Common myeloid progenitor, CD34-positive (primary cell): Measurements from ENCODE around the gene REX1BD. TPM values are rescaled to one million over a fixed set of nuclear protein-coding genes. Genes with fewer than 3 reads are reported as not detected.
"Not testable (repeated sequence)": the region's sequence is repeated elsewhere in the genome, so short reads cannot be mapped to it uniquely, and the experiment has no call there.

ENCODE experiments used
- CTCF ChIA-PET: fragments of 350-600 bp; sonication (Branson Sonifier 250); formaldehyde crosslinking; loops from one replicate; lab custom pipeline; 2021; ENCODE audit warnings: antibody characterized with exemption; lab: Charles Lee
- POLR2A ChIA-PET: fragments of 350-600 bp; sonication (Branson Sonifier 250); formaldehyde crosslinking; loops from one replicate; lab custom pipeline; 2021; ENCODE audit warnings: antibody characterized with exemption; lab: Charles Lee
- DNase-seq, 3 donors: peaks; one replicate each; pipeline versions ENCODE4 v3.0.0 to v3.0.0-alpha.2; 2013
- H3K27ac ChIP-seq, 2 experiments: 1 replicate in 1 of 2; 2 replicates in 1 of 2; pipeline ENCODE4 v1.7.0; 2013; ENCODE audit warnings: inconsistent platforms in 2 of 2, low read length in 2 of 2, mild to moderate bottlenecking in 2 of 2, low read depth in 1 of 2, moderate library complexity in 1 of 2; ENCODE audit not compliant: severe bottlenecking in 2 of 2, insufficient read depth in 1 of 2, poor library complexity in 1 of 2
- H3K27me3 ChIP-seq, 5 experiments: replicated peaks in 2 of 5; 1 replicate in 3 of 5; 2 replicates in 2 of 5; pipeline versions ENCODE4 v1.6.1 to v1.7.0; 2013; ENCODE audit warnings: low read length in 4 of 5, mild to moderate bottlenecking in 2 of 5, moderate library complexity in 2 of 5, inconsistent platforms in 1 of 5; ENCODE audit not compliant: insufficient read depth in 5 of 5, control insufficient read depth in 4 of 5
- H3K36me3 ChIP-seq, 4 experiments: 1 replicate in 2 of 4; 2 replicates in 2 of 4; pipeline versions ENCODE4 v1.6.1 to v1.7.0; 2013; ENCODE audit warnings: low read length in 3 of 4, control low read depth in 1 of 4, mild to moderate bottlenecking in 1 of 4; ENCODE audit not compliant: control insufficient read depth in 4 of 4, insufficient read depth in 4 of 4
- H3K4me1 ChIP-seq, 4 experiments: 1 replicate in 3 of 4; 2 replicates in 1 of 4; pipeline versions ENCODE4 v1.6.1 to v1.7.1; 2013; ENCODE audit warnings: low read length in 3 of 4, mild to moderate bottlenecking in 3 of 4, control low read depth in 1 of 4, inconsistent platforms in 1 of 4, moderate library complexity in 1 of 4; ENCODE audit not compliant: control insufficient read depth in 4 of 4, insufficient read depth in 4 of 4; ENCODE audit errors: control extremely low read depth in 1 of 4
- H3K4me3 ChIP-seq, 7 experiments: 1 replicate in 4 of 7; 2 replicates in 3 of 7; pipeline versions ENCODE4 v1.5.1 to v1.7.0; 2013; ENCODE audit warnings: mild to moderate bottlenecking in 7 of 7, low read length in 6 of 7, moderate library complexity in 6 of 7, inconsistent platforms in 2 of 7, low read depth in 2 of 7, control low read depth in 1 of 7; ENCODE audit not compliant: insufficient read depth in 4 of 7, control insufficient read depth in 1 of 7; ENCODE audit errors: extremely low read depth in 1 of 7
- H3K9me3 ChIP-seq, 5 experiments: 1 replicate in 4 of 5; 2 replicates in 1 of 5; pipeline versions ENCODE4 v1.6.1 to v1.7.1; 2013; ENCODE audit warnings: low read length in 4 of 5, mild to moderate bottlenecking in 2 of 5, inconsistent platforms in 1 of 5, low read depth in 1 of 5, moderate library complexity in 1 of 5; ENCODE audit not compliant: control insufficient read depth in 4 of 5, insufficient read depth in 2 of 5; ENCODE audit errors: control extremely low read depth in 1 of 5
- WGBS: methylation state at CpG from one replicate; pipeline ENCODE4 v1.1.5; 2013; ENCODE audit not compliant: insufficient coverage; 5-methylcytosine and 5-hydroxymethylcytosine counted together
- polyA plus RNA-seq: library from polyadenylated mRNA; unstranded; fragments of 120-200 nt; gene quantifications from one replicate; pipeline ENCODE4 v1.2.1, GENCODE V29; 2013

REX1BD gene
- 53.0 TPM for polyA plus RNA-seq

DNA sequence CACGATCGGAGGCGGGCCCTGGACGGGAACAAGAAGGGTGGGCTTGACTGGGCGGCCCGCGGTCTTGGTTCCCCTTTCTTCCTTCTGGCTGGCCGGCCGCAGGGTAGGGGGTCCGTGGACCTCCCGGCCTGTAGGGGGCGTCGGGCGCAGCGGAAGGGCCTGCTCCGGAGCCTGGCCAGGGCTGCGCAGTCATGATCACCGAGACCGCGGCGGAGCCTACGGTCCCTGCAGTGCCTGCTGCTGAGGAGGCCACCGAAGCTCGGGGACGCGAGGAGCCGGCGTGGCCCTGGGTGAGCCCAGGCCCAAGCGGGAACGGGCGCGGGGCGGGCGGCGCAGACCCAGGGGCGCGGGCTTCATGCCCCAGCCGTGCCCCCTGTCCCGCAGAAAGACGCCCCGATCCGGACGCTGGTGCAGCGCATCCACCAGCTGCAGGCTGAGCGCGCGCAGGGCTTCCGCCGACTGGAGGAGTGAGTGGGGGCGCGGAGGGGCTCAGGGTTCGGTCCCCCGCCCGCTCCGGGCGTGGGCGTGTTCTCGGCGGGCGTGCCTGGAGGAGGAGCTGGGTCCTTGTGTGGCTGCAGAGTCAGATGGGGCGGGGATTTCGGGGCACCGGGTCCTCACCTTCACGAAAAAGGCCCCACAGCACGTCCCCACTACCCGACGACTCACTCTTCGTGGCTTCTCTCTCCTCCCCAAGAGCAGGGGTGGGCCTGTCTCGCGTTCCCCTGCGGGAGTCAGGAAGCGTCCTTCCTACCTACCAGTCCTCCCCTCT lies at the start of gene REX1BD:
TSS of gene REX1BD (plus strand) at position 188 of the 769 bp plus-strand sequence. CDS start at position 192, 4 bp downstream.
- Histone ChIP-seq H3K27me3 (peaks cover 0 to 3% (median 0%) of the 10 kb centered on the region in 5 experiments), H3K36me3 (peaks cover 0 to 14% (median 7%) of the 10 kb centered on the region in 4 experiments), H3K4me1 (peaks cover 5 to 48% (median 30%) of the 10 kb centered on the region in 4 experiments), H3K27ac (peak within 1 kb of the TSS in 1 of 2 experiments; percentile 81), H3K9me3 (no peaks in the 10 kb centered on the region), H3K4me3 (peak within 1 kb of the TSS; percentile 56 to 84 (median 71))
- DNase-seq: peak; percentile 90 to 94 (median 92)
- ChIA-PET CTCF (interaction anchor here (0.6 to 4.5 kb wide), 18 partner anchors 8 to 278 kb away, joined by 3 to 43 read pairs (median 4); partner anchors contain the start of genes TMEM59L and UBA52), POLR2A (interaction anchor here (0.6 to 2.6 kb wide), 5 partner anchors 12 to 86 kb away, joined by 3 to 15 read pairs (median 3); partner anchors contain the start of gene UBA52)
- 0% methylated on average over 49 of the region's 72 CpGs for WGBS

DNA sequence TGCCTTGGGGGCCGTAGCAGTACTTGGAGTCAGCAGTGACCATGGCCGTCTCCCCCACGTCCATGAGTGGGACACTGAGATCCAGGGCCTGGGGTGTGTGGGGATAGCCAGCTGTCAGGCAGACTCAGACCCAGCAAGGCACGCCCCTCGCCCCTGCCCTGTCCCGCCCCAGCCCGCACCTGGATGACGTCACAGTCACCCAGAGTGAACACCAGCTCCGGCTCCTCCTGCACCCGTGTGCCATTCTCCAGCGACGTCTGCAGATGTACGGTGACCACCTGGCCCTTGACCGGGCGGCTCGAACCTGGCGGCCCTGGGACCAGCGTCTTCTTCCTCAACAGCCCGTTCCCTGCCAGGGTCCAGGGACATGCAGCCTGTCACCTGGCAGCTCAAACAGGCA lies 49.2 kb upstream of the REX1BD start:
- POLR2A ChIA-PET: no interaction called here

DNA sequence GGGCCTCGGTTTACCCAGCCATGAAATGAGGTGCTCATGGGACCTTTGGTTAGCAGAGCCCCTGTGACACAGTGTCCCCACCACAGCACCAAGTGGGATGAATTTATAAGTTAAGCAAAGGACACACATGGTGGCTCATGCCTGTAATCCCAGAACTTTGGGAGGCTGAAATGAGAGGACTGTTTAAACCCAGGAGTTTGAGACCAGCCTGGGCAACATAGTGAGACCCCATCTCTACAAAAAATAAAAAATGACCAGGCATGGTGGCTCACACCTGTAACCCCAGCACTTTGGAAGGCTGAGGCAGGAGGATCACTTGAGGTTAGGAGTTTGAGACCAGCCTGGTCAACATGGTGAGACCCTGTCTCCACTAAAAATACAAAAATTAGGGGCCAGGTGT lies 48.4 kb upstream of the REX1BD start:
- DNase-seq, H3K27ac ChIP-seq, H3K27me3 ChIP-seq, H3K4me3 ChIP-seq, H3K9me3 ChIP-seq, POLR2A ChIA-PET: not testable (repeated sequence)
- WGBS: no CpG with 5 or more reads among the region's 1 CpG
- H3K4me1 ChIP-seq: peaks cover 6 to 18% (median 15%) of the 10 kb centered on the region in 4 experiments
- H3K36me3 ChIP-seq: peaks cover 8 to 56% (median 43%) of the 10 kb centered on the region in 4 experiments
- CTCF ChIA-PET: interaction anchor here (1.1 kb wide), 1 partner anchor 62 kb away, joined by 3 read pairs; no protein-coding TSS in a partner anchor

More for the DNA sequence above, 49.2 kb upstream of the REX1BD start:
- CTCF ChIA-PET: interaction anchor here (1.1 kb wide), 1 partner anchor 61 kb away, joined by 3 read pairs; no protein-coding TSS in a partner anchor
- 98% methylated on average over 18 of the region's 19 CpGs for WGBS
- H3K9me3 ChIP-seq: no peaks in the 10 kb centered on the region
- H3K4me1 ChIP-seq: peaks cover 6 to 17% (median 15%) of the 10 kb centered on the region in 4 experiments
- peaks cover 8 to 59% (median 45%) of the 10 kb centered on the region in 4 experiments for H3K36me3 ChIP-seq
- DNase-seq: no peak
- H3K4me3 ChIP-seq: no peak overlapping the region
- H3K27me3 ChIP-seq: no peaks in the 10 kb centered on the region
- H3K27ac ChIP-seq: no peak overlapping the region

DNA sequence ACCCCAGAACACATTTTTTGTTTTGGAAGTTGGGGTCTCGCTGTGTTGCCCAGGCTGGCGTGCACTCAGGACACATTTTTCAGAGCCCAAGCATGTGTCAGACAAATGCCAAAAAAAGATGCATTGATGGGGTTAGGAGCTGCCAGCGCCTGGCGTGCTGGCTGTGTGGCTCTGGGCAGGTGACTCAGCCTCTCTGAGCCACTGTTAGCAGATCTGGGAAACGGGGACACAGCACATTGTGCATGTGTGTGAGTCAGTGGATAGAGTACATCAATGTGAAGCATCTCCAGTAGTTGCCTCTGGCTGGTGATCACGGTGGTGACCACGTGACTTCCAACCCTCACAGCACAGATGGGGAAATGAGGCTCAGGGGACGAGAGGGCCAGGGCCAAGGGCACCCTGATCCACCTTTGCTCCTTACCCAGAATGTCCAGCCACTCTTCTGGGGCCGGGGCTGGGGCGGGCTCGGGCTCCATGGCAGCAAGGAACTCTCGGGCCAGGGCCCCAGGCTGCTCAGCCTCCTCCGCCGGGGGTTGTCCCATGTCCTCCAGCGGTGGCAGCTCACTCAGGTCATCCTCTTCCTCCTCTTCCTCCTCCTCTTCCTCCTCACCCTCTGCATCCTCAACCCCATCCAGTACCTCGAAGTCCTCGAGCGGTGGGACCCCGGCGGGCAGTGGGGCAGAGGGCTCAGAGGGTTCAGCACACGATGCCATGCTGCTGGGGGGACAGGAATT lies 47.2 kb upstream of the REX1BD start:
- Histone ChIP-seq H3K27ac (peak overlapping the region in 1 of 2 experiments; percentile 43), H3K4me1 (peaks cover 6 to 18% (median 15%) of the 10 kb centered on the region in 4 experiments), H3K9me3 (no peaks in the 10 kb centered on the region), H3K4me3 (no peak overlapping the region), H3K36me3 (peaks cover 5 to 46% (median 36%) of the 10 kb centered on the region in 4 experiments), H3K27me3 (no peaks in the 10 kb centered on the region)
- CTCF ChIA-PET: interaction anchor here (1.4 kb wide), 1 partner anchor 48 kb away, joined by 4 read pairs; the partner anchor contains the start of gene REX1BD
- DNase-seq: no peak
- POLR2A ChIA-PET: no interaction called here
- WGBS: 96% methylated on average over 14 of the region's 21 CpGs

DNA sequence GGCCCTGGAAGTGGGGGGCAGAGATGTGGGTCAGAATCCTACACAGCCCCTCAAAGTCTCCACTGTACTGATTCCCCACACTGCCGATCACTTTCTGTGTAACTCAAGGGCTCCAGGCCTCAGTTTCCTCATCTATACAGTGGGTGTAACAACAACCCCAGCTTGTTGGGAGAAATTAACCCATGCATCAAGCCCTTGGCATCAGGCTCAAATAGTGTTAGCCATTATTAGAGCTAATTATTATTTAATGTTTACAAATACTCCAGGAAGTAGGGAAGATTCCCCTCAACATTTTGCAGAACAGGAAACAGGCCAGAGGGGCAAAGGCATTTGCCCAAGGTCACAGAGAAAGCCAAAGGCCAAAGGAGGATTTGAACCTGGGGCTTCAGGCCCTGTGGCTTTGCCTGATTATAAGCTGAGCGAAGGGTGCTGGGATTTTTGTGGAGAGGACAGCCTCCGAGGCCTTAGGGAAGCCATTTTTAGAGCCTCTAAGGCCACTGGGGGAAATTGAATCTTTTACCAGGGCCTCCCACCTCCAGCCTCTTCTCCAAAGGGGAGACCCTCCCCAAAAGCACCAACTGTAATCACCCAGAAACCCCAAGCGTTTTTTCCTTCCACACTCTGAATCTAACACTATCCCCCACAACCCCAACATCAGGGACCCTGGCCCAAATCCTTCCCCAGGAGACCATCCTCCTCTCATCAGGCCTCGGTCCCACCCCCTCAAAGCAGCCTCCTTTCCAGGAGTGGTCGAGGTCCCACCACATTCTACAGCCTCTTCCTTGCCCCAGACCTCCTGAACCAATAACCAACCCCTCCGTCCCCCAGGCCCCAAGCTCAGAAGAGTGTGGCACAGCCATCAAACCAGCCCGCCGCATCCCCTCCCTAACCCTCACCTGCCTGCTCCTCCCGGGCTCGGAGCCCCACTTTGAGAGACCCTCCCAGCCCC lies 46.3 kb upstream of the REX1BD start:
- H3K27ac ChIP-seq: peak overlapping the region; percentile 33 to 85

More for the DNA sequence above, 46.3 kb upstream of the REX1BD start:
- 70% methylated on average over 2 of the region's 11 CpGs for WGBS
- peak in 2 of 3 donors; percentile 10 to 24 for DNase-seq
- Histone ChIP-seq H3K36me3 (peaks cover 0 to 39% (median 30%) of the 10 kb centered on the region in 4 experiments), H3K4me3 (peak overlapping the region; percentile 31 to 84 (median 67)), H3K27me3 (no peaks in the 10 kb centered on the region), H3K9me3 (no peaks in the 10 kb centered on the region), H3K4me1 (peaks cover 6 to 18% (median 15%) of the 10 kb centered on the region in 4 experiments)
- CTCF ChIA-PET: interaction anchor here (0.9 to 1.4 kb wide), 2 partner anchors 44 to 47 kb away, joined by 3 to 4 read pairs; partner anchors contain the start of gene REX1BD
- POLR2A ChIA-PET: interaction anchor here (0.8 kb wide), 1 partner anchor 29 kb away, joined by 3 read pairs; the partner anchor contains the start of gene UBA52
